ENCODE measurements around the gene COA1.
A peak's percentile ranks its signal among the peaks of the same experiment; 100 is the strongest.
"Not testable (repeated sequence)": the region's sequence is repeated elsewhere in the genome, so short reads cannot be mapped to it uniquely, and the experiment has no call there.

The COA1 gene

GRCh38 chr7:43636093-43636492, 93.2 kb downstream of the COA1 start:
- no peaks in the 10 kb centered on the region for H3K9me3 Mint-ChIP-seq
- DNase-seq = no peak
- H3K27ac Mint-ChIP-seq = no peak overlapping the region
- H3K27me3 Mint-ChIP-seq = no peaks in the 10 kb centered on the region
- H3K36me3 Mint-ChIP-seq (ENCODE audit: low read depth) = peaks cover 84% of the 10 kb centered on the region
- H3K4me3 Mint-ChIP-seq = no peak overlapping the region
- no peak for ATAC-seq
- peaks cover 92% of the 10 kb centered on the region for H3K4me1 Mint-ChIP-seq

- Mint-ChIP-seq H3K27me3 (no peaks in the 10 kb centered on the region), H3K36me3 (ENCODE audit: low read depth) (peaks cover 79% of the 10 kb centered on the region), H3K27ac (peak overlapping the region; percentile 67), H3K9me3 (no peaks in the 10 kb centered on the region), H3K4me1 (peaks cover 90% of the 10 kb centered on the region), H3K4me3 (no peak overlapping the region)
- no peak for DNase-seq
- no peak for ATAC-seq
These were observed 94.9 kb downstream of the COA1 start for GRCh38 chr7:43634384-43634783.

GRCh38 chr7:43632746-43633145, 96.6 kb downstream of the COA1 start:
- no peak for DNase-seq
- H3K4me1 Mint-ChIP-seq = peaks cover 88% of the 10 kb centered on the region
- H3K36me3 Mint-ChIP-seq (ENCODE audit: low read depth) = peaks cover 82% of the 10 kb centered on the region
- no peaks in the 10 kb centered on the region for H3K9me3 Mint-ChIP-seq
- ATAC-seq = no peak
- no peak overlapping the region for H3K4me3 Mint-ChIP-seq
- H3K27ac Mint-ChIP-seq = peak overlapping the region; percentile 81
- H3K27me3 Mint-ChIP-seq = no peaks in the 10 kb centered on the region

GRCh38 chr7:43631559-43631958, 97.8 kb downstream of the COA1 start:
- H3K4me3 Mint-ChIP-seq = no peak overlapping the region
- H3K27ac Mint-ChIP-seq = peak overlapping the region; percentile 81
- no peaks in the 10 kb centered on the region for H3K27me3 Mint-ChIP-seq
- peaks cover 80% of the 10 kb centered on the region for H3K36me3 Mint-ChIP-seq (ENCODE audit: low read depth)
- H3K9me3 Mint-ChIP-seq = no peaks in the 10 kb centered on the region
- ATAC-seq (peak; percentile 42), DNase-seq (no peak)
- peaks cover 87% of the 10 kb centered on the region for H3K4me1 Mint-ChIP-seq

GRCh38 chr7:43630482-43630881, 98.8 kb downstream of the COA1 start:
- H3K27ac Mint-ChIP-seq = peak overlapping the region; percentile 81

GRCh38 chr7:43629857-43630256, 99.5 kb downstream of the COA1 start:
- ATAC-seq = no peak
- H3K36me3 Mint-ChIP-seq (ENCODE audit: low read depth) = peaks cover 77% of the 10 kb centered on the region
- H3K4me3 Mint-ChIP-seq = no peak overlapping the region
- no peaks in the 10 kb centered on the region for H3K9me3 Mint-ChIP-seq
- no peak for DNase-seq
- no peaks in the 10 kb centered on the region for H3K27me3 Mint-ChIP-seq
- no peak overlapping the region for H3K27ac Mint-ChIP-seq
- H3K4me1 Mint-ChIP-seq = peaks cover 92% of the 10 kb centered on the region

More at GRCh38 chr7:43630482-43630881, 98.8 kb downstream of the COA1 start:
- H3K9me3 Mint-ChIP-seq = no peaks in the 10 kb centered on the region
- no peaks in the 10 kb centered on the region for H3K27me3 Mint-ChIP-seq
- no peak overlapping the region for H3K4me3 Mint-ChIP-seq
- DNase-seq = no peak
- ATAC-seq = no peak
- peaks cover 89% of the 10 kb centered on the region for H3K4me1 Mint-ChIP-seq
- peaks cover 76% of the 10 kb centered on the region for H3K36me3 Mint-ChIP-seq (ENCODE audit: low read depth)

GRCh38 chr7:43628431-43628830, 100.9 kb downstream of the COA1 start:
- DNase-seq = no peak

GRCh38 chr7:43627798-43628197, 101.5 kb downstream of the COA1 start:
- not testable (repeated sequence) for H3K27ac Mint-ChIP-seq, ATAC-seq, H3K4me3 Mint-ChIP-seq, DNase-seq, H3K27me3 Mint-ChIP-seq, H3K9me3 Mint-ChIP-seq
- Mint-ChIP-seq H3K36me3 (ENCODE audit: low read depth) (peaks cover 77% of the 10 kb centered on the region), H3K4me1 (peaks cover 92% of the 10 kb centered on the region)

More at GRCh38 chr7:43628431-43628830, 100.9 kb downstream of the COA1 start:
- H3K9me3 Mint-ChIP-seq = no peaks in the 10 kb centered on the region
- H3K27me3 Mint-ChIP-seq = no peaks in the 10 kb centered on the region
- no peak for ATAC-seq
- peaks cover 93% of the 10 kb centered on the region for H3K4me1 Mint-ChIP-seq
- no peak overlapping the region for H3K4me3 Mint-ChIP-seq
- H3K36me3 Mint-ChIP-seq (ENCODE audit: low read depth) = peaks cover 78% of the 10 kb centered on the region
- peak overlapping the region; percentile 40 for H3K27ac Mint-ChIP-seq

GRCh38 chr7:43626695-43627094, 102.6 kb downstream of the COA1 start:
- ATAC-seq (no peak), DNase-seq (no peak)
- Mint-ChIP-seq H3K9me3 (no peaks in the 10 kb centered on the region), H3K27me3 (no peaks in the 10 kb centered on the region), H3K36me3 (ENCODE audit: low read depth) (peaks cover 74% of the 10 kb centered on the region), H3K4me3 (no peak overlapping the region), H3K27ac (no peak overlapping the region), H3K4me1 (peaks cover 92% of the 10 kb centered on the region)

- Mint-ChIP-seq H3K4me3 (no peak overlapping the region), H3K27me3 (no peaks in the 10 kb centered on the region), H3K36me3 (ENCODE audit: low read depth) (peaks cover 73% of the 10 kb centered on the region), H3K4me1 (peaks cover 91% of the 10 kb centered on the region), H3K27ac (peak overlapping the region; percentile 53), H3K9me3 (no peaks in the 10 kb centered on the region)
- ATAC-seq = no peak
- no peak for DNase-seq
These were observed 103.3 kb downstream of the COA1 start for GRCh38 chr7:43625980-43626379.

- peaks cover 90% of the 10 kb centered on the region for H3K4me1 Mint-ChIP-seq
- no peaks in the 10 kb centered on the region for H3K9me3 Mint-ChIP-seq
- peaks cover 71% of the 10 kb centered on the region for H3K36me3 Mint-ChIP-seq (ENCODE audit: low read depth)
- H3K4me3 Mint-ChIP-seq = peak overlapping the region; percentile 0
- H3K27me3 Mint-ChIP-seq = no peaks in the 10 kb centered on the region
- ATAC-seq = peak; percentile 82
- peak; percentile 49 for DNase-seq
- peak overlapping the region; percentile 50 for H3K27ac Mint-ChIP-seq
These were observed 103.9 kb downstream of the COA1 start for GRCh38 chr7:43625453-43625852.

- Mint-ChIP-seq H3K4me1 (peaks cover 80% of the 10 kb centered on the region), H3K27ac (peak overlapping the region; percentile 12), H3K4me3 (no peak overlapping the region), H3K27me3 (no peaks in the 10 kb centered on the region), H3K9me3 (no peaks in the 10 kb centered on the region), H3K36me3 (ENCODE audit: low read depth) (peaks cover 64% of the 10 kb centered on the region)
- no peak for ATAC-seq
- no peak for DNase-seq
These were observed 105.2 kb downstream of the COA1 start for GRCh38 chr7:43624156-43624555.

GRCh38 chr7:43621729-43622448, 107.4 kb downstream of the COA1 start:
- Mint-ChIP-seq H3K4me3 (peak overlapping the region; percentile 34), H3K4me1 (peaks cover 59% of the 10 kb centered on the region), H3K9me3 (no peaks in the 10 kb centered on the region), H3K36me3 (ENCODE audit: low read depth) (peaks cover 45% of the 10 kb centered on the region), H3K27ac (peak overlapping the region; percentile 90), H3K27me3 (no peaks in the 10 kb centered on the region)
- ATAC-seq = peak; percentile 58
- DNase-seq = no peak

GRCh38 chr7:43619213-43620012, 109.9 kb downstream of the COA1 start:
- no peak for ATAC-seq
- Mint-ChIP-seq H3K4me1 (peaks cover 55% of the 10 kb centered on the region), H3K27ac (no peak overlapping the region)

GRCh38 chr7:43618073-43618472, 111.2 kb downstream of the COA1 start:
- Mint-ChIP-seq H3K36me3 (ENCODE audit: low read depth) (peaks cover 35% of the 10 kb centered on the region), H3K9me3 (no peaks in the 10 kb centered on the region), H3K27ac (no peak overlapping the region), H3K4me3 (no peak overlapping the region), H3K4me1 (peaks cover 55% of the 10 kb centered on the region), H3K27me3 (no peaks in the 10 kb centered on the region)
- no peak for ATAC-seq
- DNase-seq = no peak

More at GRCh38 chr7:43619213-43620012, 109.9 kb downstream of the COA1 start:
- Mint-ChIP-seq H3K4me3 (no peak overlapping the region), H3K36me3 (ENCODE audit: low read depth) (peaks cover 41% of the 10 kb centered on the region), H3K27me3 (no peaks in the 10 kb centered on the region), H3K9me3 (no peaks in the 10 kb centered on the region)
- DNase-seq = no peak

All from activated naive CD8-positive, alpha-beta T cell treated with anti-CD3 and anti-CD28 coated beads, Interleukin-2, amount 50 U/mL, for 24 hours (primary cell).